Neural cell (in vitro differentiated cells): Measurements from ENCODE around the gene TPRA1. TPM values are rescaled to one million over a fixed set of nuclear protein-coding genes. Genes with fewer than 3 reads are reported as not detected.
"Not testable (repeated sequence)": the region's sequence is repeated elsewhere in the genome, so short reads cannot be mapped to it uniquely, and the experiment has no call there.

Experiments used
- H2AFZ ChIP-seq: fragments of 200-600, 300-800 bp; sonication (generic), shearing (Covaris generic); 2 replicates; pipeline ENCODE4 v1.6.0; 2014; ENCODE audit warnings: low read depth, mild to moderate bottlenecking, antibody characterized with exemption, low read length, moderate library complexity
- H3F3A ChIP-seq: fragments of 200-600 bp; shearing (Covaris generic); 2 replicates; pipeline ENCODE4 v1.6.1; 2016; ENCODE audit warnings: mild to moderate bottlenecking, moderate library complexity, mixed read lengths, antibody characterized with exemption, low read length; ENCODE audit not compliant: insufficient read depth, poor library complexity, severe bottlenecking
- H3K27ac ChIP-seq: fragments of 200-600, 300-800 bp; sonication (generic), shearing (Covaris generic); 2 replicates; pipeline ENCODE4 v1.5.1; 2014; ENCODE audit warnings: mild to moderate bottlenecking, low read length, moderate library complexity
- H3K27me3 ChIP-seq: fragments of 300-800, 200-600 bp; sonication (generic), shearing (Covaris generic); 2 replicates; pipeline ENCODE4 v1.6.0; 2014; ENCODE audit warnings: mild to moderate bottlenecking, low read depth, low read length, moderate library complexity; ENCODE audit not compliant: insufficient read depth
- H3K36me3 ChIP-seq: fragments of 300-800, 200-600 bp; sonication (generic), shearing (Covaris generic); 2 replicates; pipeline ENCODE4 v1.5.1; 2014; ENCODE audit warnings: mild to moderate bottlenecking, antibody characterized with exemption, low read length, moderate library complexity; ENCODE audit not compliant: insufficient read depth
- H3K4me2 ChIP-seq: fragments of 300-800, 200-600 bp; sonication (generic), shearing (Covaris generic); 2 replicates; pipeline ENCODE4 v1.6.0; 2014; ENCODE audit warnings: mild to moderate bottlenecking, low read length
- H3K4me3 ChIP-seq: fragments of 300-800, 200-600 bp; sonication (generic), shearing (Covaris generic); 2 replicates; pipeline ENCODE4 v1.5.1; 2014; ENCODE audit warnings: mild to moderate bottlenecking, low read length, moderate library complexity
- H3K79me2 ChIP-seq: fragments of 200-600 bp; shearing (Covaris generic); replicated peaks from 2 replicates; pipeline ENCODE4 v1.6.0; 2014; ENCODE audit warnings: mild to moderate bottlenecking, low read length, moderate library complexity; ENCODE audit not compliant: insufficient read depth
- H3K9ac ChIP-seq: fragments of 300-800, 200-600 bp; sonication (generic), shearing (Covaris generic); 2 replicates; pipeline ENCODE4 v1.6.1; 2016; ENCODE audit warnings: mild to moderate bottlenecking, low read length, mixed read lengths
- H3K9me2 ChIP-seq: fragments of 200-600 bp; shearing (Covaris generic); 2 replicates; pipeline ENCODE4 v1.6.1; 2016; ENCODE audit warnings: mild to moderate bottlenecking, low read length, mixed read lengths; ENCODE audit not compliant: insufficient read depth
- H3K9me3 ChIP-seq: fragments of 200-600, 300-800 bp; sonication (generic), shearing (Covaris generic); 2 replicates; pipeline ENCODE4 v1.6.1; 2016; ENCODE audit warnings: mild to moderate bottlenecking, mixed run types, low read length, moderate library complexity, mixed read lengths
- H4K20me1 ChIP-seq: fragments of 200-600 bp; shearing (Covaris generic); 2 replicates; pipeline ENCODE4 v1.6.1; 2016; ENCODE audit warnings: mild to moderate bottlenecking, mixed run types; ENCODE audit not compliant: insufficient read depth
- EP300 ChIP-seq: fragments of 450-650 bp; conservative IDR thresholded peaks from 2 replicates; pipeline ENCODE4 v1.6.1; 2014; ENCODE audit warnings: antibody characterized with exemption, mild to moderate bottlenecking, moderate library complexity; ENCODE audit not compliant: poor library complexity, severe bottlenecking
- EZH2 ChIP-seq: fragments of 200-600, 300-800 bp; shearing (Covaris generic), sonication (generic); IDR thresholded peaks from 2 replicates; pipeline ENCODE4 v1.6.1; 2014; ENCODE audit warnings: antibody characterized with exemption, low read length, borderline replicate concordance, mild to moderate bottlenecking; ENCODE audit not compliant: insufficient read depth, poor library complexity, severe bottlenecking
- MXI1 ChIP-seq: fragments of 450-650 bp; conservative IDR thresholded peaks from 2 replicates; pipeline ENCODE4 v1.6.1; 2014; ENCODE audit warnings: antibody characterized with exemption, mild to moderate bottlenecking; ENCODE audit not compliant: poor library complexity, severe bottlenecking
- POLR2AphosphoS5 ChIP-seq: IDR thresholded peaks from 2 replicates; pipeline ENCODE4 v1.6.1; 2012
- RAD21 ChIP-seq: fragments of 450-650 bp; conservative IDR thresholded peaks from 2 replicates; pipeline ENCODE4 v1.6.1; 2014; ENCODE audit warnings: antibody characterized with exemption, mild to moderate bottlenecking, moderate library complexity
- SMC3 ChIP-seq: fragments of 450-650 bp; conservative IDR thresholded peaks from 2 replicates; pipeline ENCODE4 v1.6.1; 2014; ENCODE audit warnings: antibody characterized with exemption, mild to moderate bottlenecking, moderate library complexity; ENCODE audit not compliant: poor library complexity
- TAF1 ChIP-seq: IDR thresholded peaks from 2 replicates; pipeline ENCODE4 v1.6.1; 2012; ENCODE audit warnings: low read depth
- polyA plus RNA-seq: library from polyadenylated mRNA; depleted of rRNA; stranded (reverse); fragments of >200 nt; gene quantifications from 2 replicates; pipeline ENCODE4 v1.2.3, GENCODE V29; 2014
- TF ChIP-seq, protein P1 (sequence below): fragments of 450-650 bp; IDR thresholded peaks from 2 replicates; pipeline ENCODE4 v1.5.1; 2014; ENCODE audit warnings: antibody characterized with exemption, mild to moderate bottlenecking, moderate library complexity; ENCODE audit not compliant: poor library complexity, severe bottlenecking
- TF ChIP-seq, protein P2 (sequence below): IDR thresholded peaks from 2 replicates; pipeline ENCODE4 v1.6.1; 2012; ENCODE audit warnings: borderline replicate concordance

TPRA1 gene
- polyA plus RNA-seq, 1 donor from 2014 or later: 26.5 TPM

GRCh38 chr3:127606981-127607595, 16.6 kb upstream of the TPRA1 start:
- H3K4me2 ChIP-seq: no peak overlapping the region
- TF ChIP-seq RAD21 (no peak), EZH2 (no peak), SMC3 (no peak), TAF1 (no peak), MXI1 (no peak), POLR2AphosphoS5 (no peak), EP300 (no peak)
- TF ChIP-seq, protein P1, sequence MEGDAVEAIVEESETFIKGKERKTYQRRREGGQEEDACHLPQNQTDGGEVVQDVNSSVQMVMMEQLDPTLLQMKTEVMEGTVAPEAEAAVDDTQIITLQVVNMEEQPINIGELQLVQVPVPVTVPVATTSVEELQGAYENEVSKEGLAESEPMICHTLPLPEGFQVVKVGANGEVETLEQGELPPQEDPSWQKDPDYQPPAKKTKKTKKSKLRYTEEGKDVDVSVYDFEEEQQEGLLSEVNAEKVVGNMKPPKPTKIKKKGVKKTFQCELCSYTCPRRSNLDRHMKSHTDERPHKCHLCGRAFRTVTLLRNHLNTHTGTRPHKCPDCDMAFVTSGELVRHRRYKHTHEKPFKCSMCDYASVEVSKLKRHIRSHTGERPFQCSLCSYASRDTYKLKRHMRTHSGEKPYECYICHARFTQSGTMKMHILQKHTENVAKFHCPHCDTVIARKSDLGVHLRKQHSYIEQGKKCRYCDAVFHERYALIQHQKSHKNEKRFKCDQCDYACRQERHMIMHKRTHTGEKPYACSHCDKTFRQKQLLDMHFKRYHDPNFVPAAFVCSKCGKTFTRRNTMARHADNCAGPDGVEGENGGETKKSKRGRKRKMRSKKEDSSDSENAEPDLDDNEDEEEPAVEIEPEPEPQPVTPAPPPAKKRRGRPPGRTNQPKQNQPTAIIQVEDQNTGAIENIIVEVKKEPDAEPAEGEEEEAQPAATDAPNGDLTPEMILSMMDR: no peak
- TF ChIP-seq, protein P2, sequence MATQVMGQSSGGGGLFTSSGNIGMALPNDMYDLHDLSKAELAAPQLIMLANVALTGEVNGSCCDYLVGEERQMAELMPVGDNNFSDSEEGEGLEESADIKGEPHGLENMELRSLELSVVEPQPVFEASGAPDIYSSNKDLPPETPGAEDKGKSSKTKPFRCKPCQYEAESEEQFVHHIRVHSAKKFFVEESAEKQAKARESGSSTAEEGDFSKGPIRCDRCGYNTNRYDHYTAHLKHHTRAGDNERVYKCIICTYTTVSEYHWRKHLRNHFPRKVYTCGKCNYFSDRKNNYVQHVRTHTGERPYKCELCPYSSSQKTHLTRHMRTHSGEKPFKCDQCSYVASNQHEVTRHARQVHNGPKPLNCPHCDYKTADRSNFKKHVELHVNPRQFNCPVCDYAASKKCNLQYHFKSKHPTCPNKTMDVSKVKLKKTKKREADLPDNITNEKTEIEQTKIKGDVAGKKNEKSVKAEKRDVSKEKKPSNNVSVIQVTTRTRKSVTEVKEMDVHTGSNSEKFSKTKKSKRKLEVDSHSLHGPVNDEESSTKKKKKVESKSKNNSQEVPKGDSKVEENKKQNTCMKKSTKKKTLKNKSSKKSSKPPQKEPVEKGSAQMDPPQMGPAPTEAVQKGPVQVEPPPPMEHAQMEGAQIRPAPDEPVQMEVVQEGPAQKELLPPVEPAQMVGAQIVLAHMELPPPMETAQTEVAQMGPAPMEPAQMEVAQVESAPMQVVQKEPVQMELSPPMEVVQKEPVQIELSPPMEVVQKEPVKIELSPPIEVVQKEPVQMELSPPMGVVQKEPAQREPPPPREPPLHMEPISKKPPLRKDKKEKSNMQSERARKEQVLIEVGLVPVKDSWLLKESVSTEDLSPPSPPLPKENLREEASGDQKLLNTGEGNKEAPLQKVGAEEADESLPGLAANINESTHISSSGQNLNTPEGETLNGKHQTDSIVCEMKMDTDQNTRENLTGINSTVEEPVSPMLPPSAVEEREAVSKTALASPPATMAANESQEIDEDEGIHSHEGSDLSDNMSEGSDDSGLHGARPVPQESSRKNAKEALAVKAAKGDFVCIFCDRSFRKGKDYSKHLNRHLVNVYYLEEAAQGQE: no peak
- H3K4me3 ChIP-seq: no peak overlapping the region
- H3K9ac ChIP-seq: no peak overlapping the region
- H2AFZ ChIP-seq: no peak overlapping the region
- no peaks in the 10 kb centered on the region for H3K36me3 ChIP-seq
- no peaks in the 10 kb centered on the region for H3K9me2 ChIP-seq
- H4K20me1 ChIP-seq: no peaks in the 10 kb centered on the region
- H3K27me3 ChIP-seq: no peaks in the 10 kb centered on the region
- H3K9me3 ChIP-seq: no peaks in the 10 kb centered on the region
- no peak overlapping the region for H3K27ac ChIP-seq
- H3K79me2 ChIP-seq: no peaks in the 10 kb centered on the region
- no peaks in the 10 kb centered on the region for H3F3A ChIP-seq

GRCh38 chr3:127606086-127606805, 15.7 kb upstream of the TPRA1 start:
- Histone ChIP-seq H3K4me3 (no peak overlapping the region), H4K20me1 (no peaks in the 10 kb centered on the region), H3K4me2 (no peak overlapping the region), H3K9me3 (no peaks in the 10 kb centered on the region), H3K79me2 (no peaks in the 10 kb centered on the region), H3K36me3 (no peaks in the 10 kb centered on the region), H3F3A (no peaks in the 10 kb centered on the region), H3K27me3 (no peaks in the 10 kb centered on the region), H3K9me2 (no peaks in the 10 kb centered on the region), H2AFZ (no peak overlapping the region), H3K27ac (no peak overlapping the region), H3K9ac (no peak overlapping the region)
- TF ChIP-seq, protein P2: no peak
- TF ChIP-seq RAD21 (no peak), MXI1 (no peak), TAF1 (no peak), EP300 (no peak), POLR2AphosphoS5 (no peak)

GRCh38 chr3:127605547-127605946, 15.0 kb upstream of the TPRA1 start:
- H3K36me3 ChIP-seq, H3K27ac ChIP-seq, H3K79me2 ChIP-seq, H3K27me3 ChIP-seq, H3F3A ChIP-seq, H3K9ac ChIP-seq, H3K9me3 ChIP-seq, H2AFZ ChIP-seq, H3K4me3 ChIP-seq, H3K9me2 ChIP-seq, H3K4me2 ChIP-seq, H4K20me1 ChIP-seq: not testable (repeated sequence)
